ENCODE measurements around the gene EPHA6.

The EPHA6 gene

GRCh38 chr3:97306226-97306625, 491.8 kb downstream of the EPHA6 start:
- Histone ChIP-seq H3K4me2 (ENCODE audit: low read length, poor library complexity, severe bottlenecking) (no peak overlapping the region), H3K27me3 (ENCODE audit: control insufficient read depth in 1 of 2, insufficient read depth in 1 of 2, low read length in 2 of 2) (no peaks in the 10 kb centered on the region), H3K23ac (ENCODE audit: low read length in 2 of 2) (no peak overlapping the region), H3K9ac (ENCODE audit: low read length) (no peak overlapping the region), H3K4me3 (ENCODE audit: insufficient read depth in 1 of 2, low read depth in 1 of 2, low read length in 2 of 2) (no peak overlapping the region), H3K36me3 (ENCODE audit: control insufficient read depth in 1 of 2, insufficient read depth in 2 of 2, low read depth in 1 of 2, low read length in 2 of 2) (no peaks in the 10 kb centered on the region), H2BK120ac (ENCODE audit: low read depth, low read length) (no peak overlapping the region), H3K9me3 (ENCODE audit: control insufficient read depth, low read length) (peaks cover 5% of the 10 kb centered on the region), H2AK5ac (ENCODE audit: low read length, severe bottlenecking) (no peak overlapping the region), H3K79me1 (replicated peaks; ENCODE audit: low read length, poor library complexity, severe bottlenecking) (no peaks in the 10 kb centered on the region), H2BK12ac (ENCODE audit: low read length in 2 of 2) (no peak overlapping the region), H2BK15ac (ENCODE audit: low read depth, poor library complexity, severe bottlenecking) (no peak overlapping the region), H4K8ac (ENCODE audit: low read length) (no peak overlapping the region), H3K18ac (ENCODE audit: low read depth in 1 of 2, low read length in 2 of 2) (no peak overlapping the region), H3K27ac (ENCODE audit: low read length, poor library complexity, severe bottlenecking) (no peak overlapping the region), H3K4me1 (ENCODE audit: control insufficient read depth, insufficient read depth, low read depth, low read length) (no peaks in the 10 kb centered on the region), H2AFZ (ENCODE audit: low read depth, low read length) (no peak overlapping the region), H3K14ac (ENCODE audit: low read length in 2 of 2) (no peak overlapping the region), H2BK5ac (ENCODE audit: low read depth, low read length, poor library complexity, severe bottlenecking) (no peak overlapping the region), H4K91ac (ENCODE audit: low read length) (no peak overlapping the region), H3K4ac (ENCODE audit: low read depth in 1 of 2, low read length in 2 of 2) (no peak overlapping the region)
- 54% methylated on average over 1 of the region's 1 CpG for WGBS
- DNase-seq, result no peak

- no peak overlapping the region for H2AK5ac ChIP-seq (ENCODE audit: low read length, severe bottlenecking)
- WGBS, result 56% methylated on average over 1 of the region's 3 CpGs
Measured at GRCh38 chr3:97338375-97338774, 524.0 kb downstream of the EPHA6 start.

GRCh38 chr3:97340940-97341339, 526.5 kb downstream of the EPHA6 start:
- no peak overlapping the region for H2AK5ac ChIP-seq (ENCODE audit: low read length, severe bottlenecking)
- no peak overlapping the region for H3K27ac ChIP-seq (ENCODE audit: low read length, poor library complexity, severe bottlenecking)
- H3K4me2 ChIP-seq (ENCODE audit: low read length, poor library complexity, severe bottlenecking), result no peak overlapping the region
- no peaks in the 10 kb centered on the region for H3K36me3 ChIP-seq (ENCODE audit: control insufficient read depth in 1 of 2, insufficient read depth in 2 of 2, low read depth in 1 of 2, low read length in 2 of 2)
- H2AFZ ChIP-seq (ENCODE audit: low read depth, low read length), result no peak overlapping the region
- no peaks in the 10 kb centered on the region for H3K79me1 ChIP-seq (replicated peaks; ENCODE audit: low read length, poor library complexity, severe bottlenecking)
- H3K14ac ChIP-seq (ENCODE audit: low read length in 2 of 2), result no peak overlapping the region
- H2BK5ac ChIP-seq (ENCODE audit: low read depth, low read length, poor library complexity, severe bottlenecking), result no peak overlapping the region
- H2BK15ac ChIP-seq (ENCODE audit: low read depth, poor library complexity, severe bottlenecking), result no peak overlapping the region
- H3K27me3 ChIP-seq (ENCODE audit: control insufficient read depth in 1 of 2, insufficient read depth in 1 of 2, low read length in 2 of 2), result no peaks in the 10 kb centered on the region
- H2BK12ac ChIP-seq (ENCODE audit: low read length in 2 of 2), result no peak overlapping the region
- no peak overlapping the region for H3K4me3 ChIP-seq (ENCODE audit: insufficient read depth in 1 of 2, low read depth in 1 of 2, low read length in 2 of 2)
- DNase-seq, result no peak
- H2BK120ac ChIP-seq (ENCODE audit: low read depth, low read length), result no peak overlapping the region
- H3K9ac ChIP-seq (ENCODE audit: low read length), result no peak overlapping the region
- no peak overlapping the region for H3K4ac ChIP-seq (ENCODE audit: low read depth in 1 of 2, low read length in 2 of 2)
- H4K91ac ChIP-seq (ENCODE audit: low read length), result no peak overlapping the region
- no peak overlapping the region for H4K8ac ChIP-seq (ENCODE audit: low read length)
- H3K9me3 ChIP-seq (ENCODE audit: control insufficient read depth, low read length), result peaks cover 3% of the 10 kb centered on the region
- H3K4me1 ChIP-seq (ENCODE audit: control insufficient read depth, insufficient read depth, low read depth, low read length), result no peaks in the 10 kb centered on the region
- WGBS, result 70% methylated on average over 2 of the region's 2 CpGs
- no peak overlapping the region for H3K23ac ChIP-seq (ENCODE audit: low read length in 2 of 2)
- H3K18ac ChIP-seq (ENCODE audit: low read depth in 1 of 2, low read length in 2 of 2), result no peak overlapping the region

More at GRCh38 chr3:97338375-97338774, 524.0 kb downstream of the EPHA6 start:
- Histone ChIP-seq H2AFZ (ENCODE audit: low read depth, low read length) (no peak overlapping the region), H3K9me3 (ENCODE audit: control insufficient read depth, low read length) (peaks cover 3% of the 10 kb centered on the region), H3K4me1 (ENCODE audit: control insufficient read depth, insufficient read depth, low read depth, low read length) (no peaks in the 10 kb centered on the region), H4K91ac (ENCODE audit: low read length) (no peak overlapping the region), H3K9ac (ENCODE audit: low read length) (no peak overlapping the region), H3K23ac (ENCODE audit: low read length in 2 of 2) (no peak overlapping the region), H2BK120ac (ENCODE audit: low read depth, low read length) (no peak overlapping the region), H2BK15ac (ENCODE audit: low read depth, poor library complexity, severe bottlenecking) (no peak overlapping the region), H3K79me1 (replicated peaks; ENCODE audit: low read length, poor library complexity, severe bottlenecking) (no peaks in the 10 kb centered on the region), H3K36me3 (ENCODE audit: control insufficient read depth in 1 of 2, insufficient read depth in 2 of 2, low read depth in 1 of 2, low read length in 2 of 2) (no peaks in the 10 kb centered on the region), H2BK12ac (ENCODE audit: low read length in 2 of 2) (no peak overlapping the region), H3K18ac (ENCODE audit: low read depth in 1 of 2, low read length in 2 of 2) (no peak overlapping the region), H3K14ac (ENCODE audit: low read length in 2 of 2) (no peak overlapping the region), H4K8ac (ENCODE audit: low read length) (no peak overlapping the region), H3K4ac (ENCODE audit: low read depth in 1 of 2, low read length in 2 of 2) (no peak overlapping the region), H2BK5ac (ENCODE audit: low read depth, low read length, poor library complexity, severe bottlenecking) (no peak overlapping the region), H3K27ac (ENCODE audit: low read length, poor library complexity, severe bottlenecking) (no peak overlapping the region), H3K4me3 (ENCODE audit: insufficient read depth in 1 of 2, low read depth in 1 of 2, low read length in 2 of 2) (no peak overlapping the region), H3K4me2 (ENCODE audit: low read length, poor library complexity, severe bottlenecking) (no peak overlapping the region), H3K27me3 (ENCODE audit: control insufficient read depth in 1 of 2, insufficient read depth in 1 of 2, low read length in 2 of 2) (no peaks in the 10 kb centered on the region)
- DNase-seq, result no peak

- no CpG with 5 or more reads among the region's 1 CpG for WGBS
- no peak overlapping the region for H2BK12ac ChIP-seq (ENCODE audit: low read length in 2 of 2)
Measured at GRCh38 chr3:97347780-97348179, 533.4 kb downstream of the EPHA6 start.

More at GRCh38 chr3:97347780-97348179, 533.4 kb downstream of the EPHA6 start:
- H3K9me3 ChIP-seq (ENCODE audit: control insufficient read depth, low read length), result no peaks in the 10 kb centered on the region
- no peaks in the 10 kb centered on the region for H3K36me3 ChIP-seq (ENCODE audit: control insufficient read depth in 1 of 2, insufficient read depth in 2 of 2, low read depth in 1 of 2, low read length in 2 of 2)
- H2AFZ ChIP-seq (ENCODE audit: low read depth, low read length), result no peak overlapping the region
- H3K79me1 ChIP-seq (replicated peaks; ENCODE audit: low read length, poor library complexity, severe bottlenecking), result no peaks in the 10 kb centered on the region
- no peak overlapping the region for H3K4me2 ChIP-seq (ENCODE audit: low read length, poor library complexity, severe bottlenecking)
- no peak overlapping the region for H3K27ac ChIP-seq (ENCODE audit: low read length, poor library complexity, severe bottlenecking)
- H3K14ac ChIP-seq (ENCODE audit: low read length in 2 of 2), result no peak overlapping the region
- H3K4me3 ChIP-seq (ENCODE audit: insufficient read depth in 1 of 2, low read depth in 1 of 2, low read length in 2 of 2), result no peak overlapping the region
- no peak for DNase-seq
- no peak overlapping the region for H3K23ac ChIP-seq (ENCODE audit: low read length in 2 of 2)
- H2BK5ac ChIP-seq (ENCODE audit: low read depth, low read length, poor library complexity, severe bottlenecking), result no peak overlapping the region
- no peaks in the 10 kb centered on the region for H3K27me3 ChIP-seq (ENCODE audit: control insufficient read depth in 1 of 2, insufficient read depth in 1 of 2, low read length in 2 of 2)
- no peak overlapping the region for H3K18ac ChIP-seq (ENCODE audit: low read depth in 1 of 2, low read length in 2 of 2)
- H3K4ac ChIP-seq (ENCODE audit: low read depth in 1 of 2, low read length in 2 of 2), result no peak overlapping the region
- H4K8ac ChIP-seq (ENCODE audit: low read length), result no peak overlapping the region
- H4K91ac ChIP-seq (ENCODE audit: low read length), result no peak overlapping the region
- no peak overlapping the region for H2BK120ac ChIP-seq (ENCODE audit: low read depth, low read length)
- no peak overlapping the region for H3K9ac ChIP-seq (ENCODE audit: low read length)
- no peak overlapping the region for H2AK5ac ChIP-seq (ENCODE audit: low read length, severe bottlenecking)
- no peaks in the 10 kb centered on the region for H3K4me1 ChIP-seq (ENCODE audit: control insufficient read depth, insufficient read depth, low read depth, low read length)
- H2BK15ac ChIP-seq (ENCODE audit: low read depth, poor library complexity, severe bottlenecking), result no peak overlapping the region
